Endothelial cell of umbilical vein (primary cell): ENCODE measurements around the gene ARSH. TPM values are rescaled to one million over a fixed set of nuclear protein-coding genes. Genes with fewer than 3 reads are reported as not detected.

ENCODE experiments used
- BruUV-seq: library from RNA; stranded (reverse); fragments of 400-500 nt; replicated peaks from 2 replicates; lab custom pipeline; 2021; lab: Mats Ljungman, UMichigan
- CTCF ChIA-PET: fragments of 300-600, 350-600 bp; sonication (Branson Sonifier 250); formaldehyde crosslinking; loops from one replicate; lab custom pipeline; 2021; ENCODE audit warnings: antibody characterized with exemption, inconsistent platforms; lab: Charles Lee
- POLR2A ChIA-PET: fragments of 300-600, 350-600 bp; sonication (Branson Sonifier 250); formaldehyde crosslinking; loops from one replicate; lab custom pipeline; 2021; ENCODE audit warnings: antibody characterized with exemption, inconsistent platforms; lab: Charles Lee
- DNase-seq: peaks from one replicate; pipeline ENCODE4 v3.0.0-alpha.2; 2011; ENCODE audit warnings: low read depth, low spot score
- FAIRE-seq: peaks from 2 replicates; lab custom pipeline; 2011; peaks lifted over from hg19 to GRCh38; lab: Jason Lieb, UNC
- H2AFZ ChIP-seq: 2 replicates; pipeline ENCODE4 v1.6.0; 2012; ENCODE audit warnings: low read depth, low read length, control low read depth, inconsistent platforms
- H3K27ac ChIP-seq: 2 replicates; pipeline ENCODE4 v1.5.1; 2011; ENCODE audit warnings: low read depth, mild to moderate bottlenecking, control low read depth, low read length, moderate library complexity; ENCODE audit not compliant: insufficient read depth
- H3K27me3 ChIP-seq, 2 experiments: 2 replicates each; pipeline versions ENCODE4 v1.6.0 to v1.6.1; 2011; ENCODE audit warnings: low read length in 2 of 2, mixed read lengths in 1 of 2; ENCODE audit not compliant: control insufficient read depth in 2 of 2, insufficient read depth in 2 of 2
- H3K36me3 ChIP-seq, 2 experiments: 2 replicates in 1 of 2; 3 replicates in 1 of 2; pipeline ENCODE4 v1.5.1; 2011; ENCODE audit warnings: low read length in 2 of 2, mild to moderate bottlenecking in 1 of 2, moderate library complexity in 1 of 2; ENCODE audit not compliant: control insufficient read depth in 2 of 2, insufficient read depth in 2 of 2; ENCODE audit errors: extremely low read depth in 1 of 2
- H3K4me1 ChIP-seq: 3 replicates; pipeline ENCODE4 v1.5.1; 2011; ENCODE audit warnings: mild to moderate bottlenecking, low read length; ENCODE audit not compliant: control insufficient read depth, insufficient read depth; ENCODE audit errors: extremely low read depth
- H3K4me2 ChIP-seq: 2 replicates; pipeline ENCODE4 v1.6.1; 2011; ENCODE audit warnings: low read length, control low read depth, mixed read lengths; ENCODE audit not compliant: insufficient read depth
- H3K4me3 ChIP-seq, 3 experiments: fragments of 200-600 bp in 1 of 3; sonication (generic), shearing (Covaris generic) in 1 of 3; replicated peaks in 1 of 3; 2 replicates each; pipeline ENCODE4 v1.5.1; 2011 to 2016; ENCODE audit warnings: control low read depth in 3 of 3, low read length in 3 of 3, mild to moderate bottlenecking in 2 of 3, inconsistent platforms in 1 of 3, low read depth in 1 of 3, moderate library complexity in 1 of 3; ENCODE audit not compliant: insufficient read depth in 1 of 3
- H3K79me2 ChIP-seq: 2 replicates; pipeline ENCODE4 v1.6.0; 2012; ENCODE audit warnings: low read length, inconsistent platforms; ENCODE audit not compliant: control insufficient read depth, insufficient read depth
- H3K9ac ChIP-seq: replicated peaks from 2 replicates; pipeline ENCODE3; 2011; ENCODE audit warnings: low read length, control low read depth; ENCODE audit not compliant: insufficient read depth; ENCODE audit errors: extremely low read depth
- H3K9me1 ChIP-seq: replicated peaks from 3 replicates; pipeline ENCODE4 v1.6.0; 2011; ENCODE audit warnings: mild to moderate bottlenecking, low read length; ENCODE audit not compliant: control insufficient read depth, insufficient read depth; ENCODE audit errors: extremely low read depth
- H3K9me3 ChIP-seq: replicated peaks from 2 replicates; pipeline ENCODE4 v1.5.1; 2012; ENCODE audit warnings: low read length, inconsistent platforms; ENCODE audit not compliant: control insufficient read depth, insufficient read depth
- H4K20me1 ChIP-seq: replicated peaks from 2 replicates; pipeline ENCODE3; 2011; ENCODE audit warnings: mild to moderate bottlenecking, low read length; ENCODE audit not compliant: control insufficient read depth, insufficient read depth; ENCODE audit errors: extremely low read depth
- EZH2 ChIP-seq: IDR thresholded peaks from 2 replicates; pipeline ENCODE4 v1.6.1; 2012; ENCODE audit warnings: borderline replicate concordance, low read depth, mild to moderate bottlenecking, moderate library complexity, low read length, inconsistent platforms; ENCODE audit not compliant: severe bottlenecking
- FOS ChIP-seq: IDR thresholded peaks from 2 replicates; pipeline ENCODE4 v1.6.1; 2011; ENCODE audit warnings: mild to moderate bottlenecking, low read length, moderate library complexity, borderline replicate concordance; ENCODE audit not compliant: insufficient read depth
- GATA2 ChIP-seq: IDR thresholded peaks from 2 replicates; pipeline ENCODE4 v1.7.0; 2011; ENCODE audit warnings: low read depth, mild to moderate bottlenecking, moderate library complexity, mixed read lengths, low read length; ENCODE audit not compliant: insufficient read length, insufficient read depth
- JUN ChIP-seq: IDR thresholded peaks from 2 replicates; pipeline ENCODE4 v1.6.1; 2011; ENCODE audit warnings: borderline replicate concordance, low read depth; ENCODE audit not compliant: insufficient read length, insufficient read depth
- MYC ChIP-seq: IDR thresholded peaks from one replicate; pipeline ENCODE4 v1.6.1; 2011; ENCODE audit warnings: mild to moderate bottlenecking, low read depth, low read length
- POLR2A ChIP-seq: IDR thresholded peaks from 2 replicates; pipeline ENCODE4 v1.6.1; 2012; ENCODE audit warnings: low read depth, mild to moderate bottlenecking, control low read depth, low read length
- POLR2AphosphoS5 ChIP-seq: IDR thresholded peaks from 2 replicates; pipeline ENCODE4 v1.6.1; 2012; ENCODE audit warnings: low read depth, mild to moderate bottlenecking, control low read depth, low read length, moderate library complexity; ENCODE audit not compliant: insufficient read depth
- dilution Hi-C: fragments of 300-500 bp; cut with MboI; formaldehyde crosslinking; loops from one replicate; pipeline ENCODE4 v1.15.0; 2019; ENCODE audit warnings: low sequenced_read_pairs; ENCODE audit not compliant: extremely low pct_ligation_motif_present
- intact Hi-C: fragments of 100-400 bp; cut with micrococcal nuclease; formaldehyde crosslinking; loops from one replicate; pipeline ENCODE4 v1.10.0; 2022
- polyA plus RNA-seq, 4 experiments: library from polyadenylated mRNA; depleted of rRNA in 3 of 4; stranded (reverse) in 3 of 4; unstranded in 1 of 4; fragments of >200 nt; gene quantifications; 2 replicates each; pipeline versions ENCODE4 v1.2.1 to v1.2.3, GENCODE V29; 2011 to 2012; ENCODE audit warnings: missing spikeins in 1 of 4
- total RNA-seq: library from RNA; stranded (reverse); gene quantifications from 2 replicates; pipeline ENCODE4 v1.2.3, GENCODE V29; 2021
- TF ChIP-seq, protein P1 (sequence below), 2 donors: IDR thresholded peaks; 1 replicate in 1 of 2; 2 replicates in 1 of 2; pipeline ENCODE4 v1.5.1; 2011; ENCODE audit warnings: low read length in 2 of 2, mild to moderate bottlenecking in 2 of 2, moderate library complexity in 2 of 2, control low read depth in 1 of 2, inconsistent platforms in 1 of 2, low read depth in 1 of 2; ENCODE audit not compliant: insufficient read depth in 1 of 2; ENCODE audit errors: extremely low read depth in 1 of 2
- TF ChIP-seq, protein P2 (sequence below): IDR thresholded peaks from 2 replicates; pipeline ENCODE4 v1.6.1; 2011; ENCODE audit not compliant: insufficient read depth, insufficient read length

Gene ARSH
- total and polyA plus RNA-seq, 2 donors (not counting 3 experiments of a cell fraction or from before 2014, with no cell fraction given) = not detected

DNA sequence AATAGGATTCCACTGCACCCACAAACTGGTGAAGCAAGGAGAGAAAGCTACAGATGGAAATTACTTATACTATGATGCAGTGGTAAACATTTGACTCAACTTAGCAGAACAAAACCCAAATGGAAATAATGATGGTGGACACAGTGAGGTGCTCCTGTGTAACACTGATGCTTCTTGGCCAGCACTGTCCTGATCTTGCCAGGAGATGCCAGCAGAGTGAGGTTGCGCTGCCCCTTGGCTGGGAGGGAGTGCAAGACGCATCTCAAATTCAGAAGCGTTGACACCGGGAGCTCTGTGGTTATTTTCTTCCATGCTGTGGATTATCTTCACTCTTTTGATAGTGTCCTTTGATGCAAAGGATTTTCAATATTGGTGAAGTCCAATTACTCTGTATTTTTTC lies 22.0 kb upstream of the ARSH start:
- no peaks in the 10 kb centered on the region for H3K27me3 ChIP-seq
- intact Hi-C loops = no loop called here
- no TSS peak for BruUV-seq
- no peaks in the 10 kb centered on the region for H3K4me1 ChIP-seq
- no peaks in the 10 kb centered on the region for H3K9me1 ChIP-seq
- no peak overlapping the region for H2AFZ ChIP-seq
- FAIRE-seq (no peak), DNase-seq (no peak)
- H3K9ac ChIP-seq = no peak overlapping the region
- H3K79me2 ChIP-seq = no peaks in the 10 kb centered on the region
- dilution Hi-C loops = no loop called here
- ChIA-PET CTCF (no interaction called here), POLR2A (no interaction called here)
- TF ChIP-seq FOS (no peak), GATA2 (no peak), EZH2 (no peak), POLR2AphosphoS5 (no peak), POLR2A (no peak), JUN (no peak), MYC (no peak)
- TF ChIP-seq, protein P1, sequence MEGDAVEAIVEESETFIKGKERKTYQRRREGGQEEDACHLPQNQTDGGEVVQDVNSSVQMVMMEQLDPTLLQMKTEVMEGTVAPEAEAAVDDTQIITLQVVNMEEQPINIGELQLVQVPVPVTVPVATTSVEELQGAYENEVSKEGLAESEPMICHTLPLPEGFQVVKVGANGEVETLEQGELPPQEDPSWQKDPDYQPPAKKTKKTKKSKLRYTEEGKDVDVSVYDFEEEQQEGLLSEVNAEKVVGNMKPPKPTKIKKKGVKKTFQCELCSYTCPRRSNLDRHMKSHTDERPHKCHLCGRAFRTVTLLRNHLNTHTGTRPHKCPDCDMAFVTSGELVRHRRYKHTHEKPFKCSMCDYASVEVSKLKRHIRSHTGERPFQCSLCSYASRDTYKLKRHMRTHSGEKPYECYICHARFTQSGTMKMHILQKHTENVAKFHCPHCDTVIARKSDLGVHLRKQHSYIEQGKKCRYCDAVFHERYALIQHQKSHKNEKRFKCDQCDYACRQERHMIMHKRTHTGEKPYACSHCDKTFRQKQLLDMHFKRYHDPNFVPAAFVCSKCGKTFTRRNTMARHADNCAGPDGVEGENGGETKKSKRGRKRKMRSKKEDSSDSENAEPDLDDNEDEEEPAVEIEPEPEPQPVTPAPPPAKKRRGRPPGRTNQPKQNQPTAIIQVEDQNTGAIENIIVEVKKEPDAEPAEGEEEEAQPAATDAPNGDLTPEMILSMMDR (IDR thresholded peaks at IDR 0.05; ENCODE audit: extremely low read depth in 1 of 2, insufficient read depth in 1 of 2, low read depth in 1 of 2, low read length in 2 of 2) = no peak
- TF ChIP-seq, protein P2, sequence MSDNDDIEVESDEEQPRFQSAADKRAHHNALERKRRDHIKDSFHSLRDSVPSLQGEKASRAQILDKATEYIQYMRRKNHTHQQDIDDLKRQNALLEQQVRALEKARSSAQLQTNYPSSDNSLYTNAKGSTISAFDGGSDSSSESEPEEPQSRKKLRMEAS = no peak
- H3K27ac ChIP-seq = no peak overlapping the region
- no peak overlapping the region for H3K4me2 ChIP-seq
- no peaks in the 10 kb centered on the region for H3K36me3 ChIP-seq
- no peak overlapping the region for H3K4me3 ChIP-seq
- H4K20me1 ChIP-seq = no peaks in the 10 kb centered on the region
- H3K9me3 ChIP-seq = no peaks in the 10 kb centered on the region
